GM21367 (cell line): ENCODE measurements around the gene LCN9.
"Not testable (repeated sequence)": the region's sequence is repeated elsewhere in the genome, so short reads cannot be mapped to it uniquely, and the experiment has no call there.

ENCODE experiments used
- ATAC-seq: cut with Tn5 transposase; IDR thresholded peaks from one replicate; pipeline ENCODE4 v1.9.1; 2021; ENCODE audit not compliant: unreplicated experiment

Gene LCN9

GRCh38 chr9:135670721-135671590, 7.8 kb downstream of the LCN9 start:
- ATAC-seq, result no peak

- ATAC-seq, result no peak
Observed at GRCh38 chr9:135671591-135672041, 8.5 kb downstream of the LCN9 start.

- ATAC-seq, result not testable (repeated sequence)
Observed at GRCh38 chr9:135672786-135673185, 9.7 kb downstream of the LCN9 start.

GRCh38 chr9:135673941-135674340, 10.8 kb downstream of the LCN9 start:
- ATAC-seq, result no peak

GRCh38 chr9:135674977-135675376, 11.9 kb downstream of the LCN9 start:
- ATAC-seq, result no peak

GRCh38 chr9:135676891-135677290, 13.8 kb downstream of the LCN9 start:
- ATAC-seq, result no peak

- ATAC-seq, result no peak
Observed at GRCh38 chr9:135677641-135678168, 14.6 kb downstream of the LCN9 start.

GRCh38 chr9:135678236-135679017, 15.3 kb downstream of the LCN9 start:
- ATAC-seq, result no peak

GRCh38 chr9:135680056-135680455, 16.9 kb downstream of the LCN9 start:
- ATAC-seq, result no peak

GRCh38 chr9:135681161-135681560, 18.1 kb downstream of the LCN9 start:
- no peak for ATAC-seq

- ATAC-seq, result no peak
Observed at GRCh38 chr9:135683401-135684034, 20.4 kb downstream of the LCN9 start.

- ATAC-seq, result no peak
Observed at GRCh38 chr9:135684691-135685090, 21.6 kb downstream of the LCN9 start.

- ATAC-seq, result no peak
Observed at GRCh38 chr9:135687216-135687615, 24.1 kb downstream of the LCN9 start.

GRCh38 chr9:135689011-135689410, 25.9 kb downstream of the LCN9 start:
- ATAC-seq, result no peak

GRCh38 chr9:135690836-135691570, 27.9 kb downstream of the LCN9 start:
- ATAC-seq, result no peak

GRCh38 chr9:135692410-135692809, 29.3 kb downstream of the LCN9 start:
- no peak for ATAC-seq

- no peak for ATAC-seq
Observed at GRCh38 chr9:135693265-135693664, 30.2 kb downstream of the LCN9 start.

GRCh38 chr9:135693771-135694170, 30.7 kb downstream of the LCN9 start:
- ATAC-seq, result no peak

- no peak for ATAC-seq
Observed at GRCh38 chr9:135694414-135694813, 31.3 kb downstream of the LCN9 start.

- no peak for ATAC-seq
Observed at GRCh38 chr9:135695036-135695435, 31.9 kb downstream of the LCN9 start.

GRCh38 chr9:135695642-135696041, 32.5 kb downstream of the LCN9 start:
- no peak for ATAC-seq
